NCI-H345 (cell line): ENCODE data around the gene GPM6B.

Experiments
- DNase-seq: peaks from one replicate; lab custom pipeline; 2025; lab: John Stamatoyannopoulos, UW

GPM6B gene

GRCh38 chrX:13824746-13825145, 7.9 kb upstream of the GPM6B start:
- DNase-seq, result no peak

GRCh38 chrX:13821738-13822137, 4.8 kb upstream of the GPM6B start:
- no peak for DNase-seq

GRCh38 chrX:13816176-13816575, 717 bp downstream of the GPM6B start:
- no peak for DNase-seq

- no peak for DNase-seq
These were observed 1.2 kb downstream of the GPM6B start for GRCh38 chrX:13815664-13816063.

- DNase-seq, result no peak
These were observed 8.0 kb downstream of the GPM6B start for GRCh38 chrX:13808865-13809264.

- DNase-seq, result no peak
These were observed 8.6 kb downstream of the GPM6B start for GRCh38 chrX:13808293-13808692.

GRCh38 chrX:13805241-13805640, 11.7 kb downstream of the GPM6B start:
- DNase-seq, result no peak

- no peak for DNase-seq
These were observed 13.8 kb downstream of the GPM6B start for GRCh38 chrX:13803116-13803515.

- DNase-seq, result no peak
These were observed 18.7 kb downstream of the GPM6B start for GRCh38 chrX:13798184-13798583.

GRCh38 chrX:13797512-13797911, 19.4 kb downstream of the GPM6B start:
- DNase-seq, result no peak

GRCh38 chrX:13794417-13794816, 22.5 kb downstream of the GPM6B start:
- DNase-seq, result no peak

GRCh38 chrX:13793897-13794296, 23.0 kb downstream of the GPM6B start:
- DNase-seq, result no peak

GRCh38 chrX:13791559-13791958, 25.3 kb downstream of the GPM6B start:
- no peak for DNase-seq

GRCh38 chrX:13791145-13791544, 25.7 kb downstream of the GPM6B start:
- no peak for DNase-seq

GRCh38 chrX:13790206-13791131, 26.4 kb downstream of the GPM6B start:
- no peak for DNase-seq

GRCh38 chrX:13786048-13786447, 30.8 kb downstream of the GPM6B start:
- no peak for DNase-seq

GRCh38 chrX:13780868-13781427, 35.9 kb downstream of the GPM6B start:
- DNase-seq, result no peak

- no peak for DNase-seq
These were observed 38.0 kb downstream of the GPM6B start for GRCh38 chrX:13778916-13779315.

- DNase-seq, result no peak
These were observed 40.5 kb downstream of the GPM6B start for GRCh38 chrX:13776387-13776786.

GRCh38 chrX:13775837-13776236, 41.1 kb downstream of the GPM6B start:
- DNase-seq, result no peak

- peak; percentile 21 for DNase-seq
These were observed 42.2 kb downstream of the GPM6B start for GRCh38 chrX:13774696-13775095.

- DNase-seq, result no peak
These were observed 46.8 kb downstream of the GPM6B start for GRCh38 chrX:13770013-13770535.

- DNase-seq, result no peak
These were observed 48.0 kb downstream of the GPM6B start for GRCh38 chrX:13768939-13769338.
